Stimulated activated memory B cell treated with anti-CD40 and anti-IgM and Interleukin-4, amounts not matched to agents 10 μg/mL and 1 μg/mL and 100 μg/mL, for 72 hours (primary cell): ENCODE measurements around the gene TGOLN2.

Experiments
- ATAC-seq: fragments of 150-1000 bp; cut with Tn5 transposase; 2 replicates; pipeline ENCODE4 v1.10.0; 2021
- H3K27ac Mint-ChIP-seq: one replicate; pipeline ENCODE4 v1.8.0; 2022; ENCODE audit warnings: mild to moderate bottlenecking, mixed read lengths
- H3K27me3 Mint-ChIP-seq: one replicate; pipeline ENCODE4 v1.8.0; 2022; ENCODE audit warnings: mixed read lengths
- H3K36me3 Mint-ChIP-seq: one replicate; pipeline ENCODE4 v1.8.0; 2022; ENCODE audit warnings: mixed read lengths
- H3K4me1 Mint-ChIP-seq: one replicate; pipeline ENCODE4 v1.8.0; 2022; ENCODE audit warnings: mixed read lengths
- H3K4me3 Mint-ChIP-seq: one replicate; pipeline ENCODE4 v1.8.0; 2022; ENCODE audit warnings: mild to moderate bottlenecking, moderate library complexity, mixed read lengths
- H3K9me3 Mint-ChIP-seq: one replicate; pipeline ENCODE4 v1.8.0; 2022; ENCODE audit warnings: mixed read lengths

Gene TGOLN2

DNA sequence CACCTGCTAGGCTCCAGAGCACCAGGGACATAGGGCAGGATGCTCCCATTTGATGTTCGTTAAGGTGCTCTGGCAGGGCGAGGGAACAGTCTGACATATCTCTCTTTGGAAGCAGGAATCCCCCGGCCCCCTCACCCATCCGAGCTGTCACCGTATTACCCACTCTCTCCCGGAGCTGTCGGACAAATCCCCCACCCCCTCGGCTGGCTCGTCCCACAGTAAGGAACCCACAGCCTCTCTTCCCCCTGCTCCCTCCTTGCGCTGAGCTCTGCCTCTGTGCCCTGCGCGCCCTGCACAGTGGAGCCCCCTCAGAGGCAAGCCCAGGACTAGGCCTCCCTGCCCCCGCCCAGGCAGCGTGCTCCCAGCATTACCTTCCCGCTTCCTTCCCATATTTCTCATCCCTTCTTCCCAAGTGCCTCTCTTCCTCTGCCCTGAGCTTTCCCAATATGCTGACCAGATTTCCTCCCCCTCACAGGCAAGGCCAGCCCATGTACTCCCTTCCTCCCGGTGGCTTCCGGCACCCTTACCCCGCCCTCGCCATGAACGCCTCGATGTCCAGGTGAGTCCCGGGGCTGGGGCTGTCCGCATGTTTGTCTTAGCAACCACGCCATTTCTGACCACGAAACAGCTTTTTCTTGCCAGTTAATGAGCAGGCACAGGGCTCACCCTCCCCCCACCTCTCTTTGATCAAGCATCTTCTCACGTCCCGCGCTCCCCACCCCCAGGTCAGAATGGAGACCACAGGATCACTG lies 23.8 kb downstream of the TGOLN2 start:
- H3K9me3 Mint-ChIP-seq, result no peaks in the 10 kb centered on the region
- peaks cover 36% of the 10 kb centered on the region for H3K27me3 Mint-ChIP-seq
- no peak for ATAC-seq
- H3K36me3 Mint-ChIP-seq, result no peaks in the 10 kb centered on the region
- no peak overlapping the region for H3K4me3 Mint-ChIP-seq
- H3K27ac Mint-ChIP-seq, result no peak overlapping the region
- H3K4me1 Mint-ChIP-seq, result peaks cover 8% of the 10 kb centered on the region

DNA sequence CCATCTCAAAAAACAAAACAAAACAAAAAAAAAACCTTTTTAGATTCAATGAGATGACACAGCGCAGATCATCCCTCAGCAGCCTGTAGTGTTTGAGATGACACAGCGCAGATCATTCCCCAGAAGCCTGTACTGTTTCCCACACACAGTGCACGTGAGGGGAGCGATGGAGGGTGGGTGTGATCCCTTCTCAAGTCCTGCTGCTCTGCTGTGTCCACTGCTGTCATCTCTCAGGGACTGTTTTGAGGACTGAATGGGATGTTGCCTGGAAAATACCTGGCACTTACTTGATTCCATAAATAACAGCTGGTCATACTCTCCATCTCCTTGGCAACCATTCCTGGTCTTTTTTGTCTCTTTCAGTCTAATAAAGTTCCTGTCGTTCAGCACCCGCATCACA lies 25.7 kb downstream of the TGOLN2 start:
- Mint-ChIP-seq H3K4me3 (no peak overlapping the region), H3K27ac (no peak overlapping the region), H3K9me3 (no peaks in the 10 kb centered on the region), H3K36me3 (no peaks in the 10 kb centered on the region), H3K27me3 (peaks cover 36% of the 10 kb centered on the region), H3K4me1 (no peaks in the 10 kb centered on the region)
- no peak for ATAC-seq

DNA sequence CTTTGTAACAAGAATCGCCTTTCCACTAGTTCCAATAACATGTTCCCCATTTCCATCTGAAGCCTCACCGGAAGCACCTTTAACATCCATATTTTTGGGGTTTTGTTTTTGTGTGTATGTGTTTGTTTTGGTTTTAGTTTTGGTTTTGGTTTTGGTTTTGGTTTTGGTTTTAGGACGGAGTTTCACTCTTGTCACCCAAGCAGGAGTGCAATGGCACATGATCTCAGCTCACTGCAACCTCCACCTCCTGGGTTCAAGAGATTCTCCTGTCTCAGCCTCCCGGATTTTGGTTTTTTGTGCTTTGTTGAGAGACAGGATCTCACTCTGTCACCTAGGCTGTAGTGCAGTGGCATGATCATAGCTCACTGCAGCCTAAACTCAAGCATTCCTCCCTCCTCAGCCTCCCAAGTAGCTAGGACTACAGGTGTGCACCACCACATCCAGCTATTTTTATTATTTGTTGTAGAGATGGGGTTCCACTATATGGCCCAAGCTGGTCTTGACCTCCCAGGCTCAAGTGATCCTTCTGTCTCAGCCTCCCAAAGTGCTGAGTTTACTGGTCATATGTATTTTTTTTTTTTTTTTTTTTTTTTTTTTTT lies 36.3 kb downstream of the TGOLN2 start:
- Mint-ChIP-seq H3K27ac (no peak overlapping the region), H3K36me3 (no peaks in the 10 kb centered on the region), H3K4me3 (no peak overlapping the region), H3K9me3 (no peaks in the 10 kb centered on the region), H3K27me3 (no peaks in the 10 kb centered on the region), H3K4me1 (peaks cover 7% of the 10 kb centered on the region)
- ATAC-seq, result no peak

- Mint-ChIP-seq H3K36me3 (no peaks in the 10 kb centered on the region), H3K4me3 (no peak overlapping the region), H3K27ac (no peak overlapping the region), H3K4me1 (peaks cover 14% of the 10 kb centered on the region), H3K9me3 (no peaks in the 10 kb centered on the region), H3K27me3 (no peaks in the 10 kb centered on the region)
- ATAC-seq, result no peak
Measured at GRCh38 chr2:85288244-85288725, 39.5 kb downstream of the TGOLN2 start.

DNA sequence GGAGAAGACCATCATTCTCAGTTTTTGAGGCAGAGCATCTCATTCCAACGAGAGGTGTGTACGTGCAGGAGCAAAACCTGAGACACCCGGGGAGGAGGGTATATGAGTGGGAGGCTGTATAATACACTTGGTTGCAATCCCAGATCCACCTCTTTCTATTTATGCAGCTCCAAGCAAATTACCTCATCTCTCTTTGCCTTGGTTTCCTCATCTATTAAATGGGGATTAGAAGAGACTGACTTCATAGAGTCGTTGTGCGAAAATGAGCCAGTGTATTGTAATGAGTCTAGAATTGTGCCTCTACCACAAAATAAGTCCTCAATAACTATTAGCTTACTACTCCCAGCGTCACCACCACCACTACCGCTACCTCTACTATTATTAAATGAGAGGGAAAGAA lies 40.1 kb downstream of the TGOLN2 start:
- H3K9me3 Mint-ChIP-seq, result no peaks in the 10 kb centered on the region
- H3K27me3 Mint-ChIP-seq, result no peaks in the 10 kb centered on the region
- H3K36me3 Mint-ChIP-seq, result no peaks in the 10 kb centered on the region
- H3K4me1 Mint-ChIP-seq, result peaks cover 14% of the 10 kb centered on the region
- H3K4me3 Mint-ChIP-seq, result no peak overlapping the region
- no peak for ATAC-seq
- H3K27ac Mint-ChIP-seq, result no peak overlapping the region

DNA sequence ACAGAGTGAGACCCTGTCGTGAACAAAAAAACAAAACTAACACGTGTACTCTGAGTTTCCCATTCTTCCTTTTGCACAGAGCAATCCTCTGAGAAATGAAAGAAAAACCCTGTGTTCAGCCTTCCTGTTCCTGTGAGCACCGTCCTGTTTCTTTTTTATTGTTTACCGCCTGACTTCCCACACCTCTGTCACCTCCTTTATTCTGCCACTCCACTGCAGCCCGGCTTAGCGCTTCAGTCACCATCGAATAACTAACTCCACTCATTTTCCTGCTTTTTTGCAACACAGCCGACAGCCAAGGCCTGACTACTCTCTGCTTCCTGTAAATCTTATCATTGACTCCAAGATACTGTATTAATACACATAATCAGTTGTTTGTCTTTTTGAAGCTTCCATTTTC lies 40.9 kb downstream of the TGOLN2 start:
- Mint-ChIP-seq H3K27ac (no peak overlapping the region), H3K4me3 (no peak overlapping the region), H3K36me3 (no peaks in the 10 kb centered on the region), H3K4me1 (peaks cover 14% of the 10 kb centered on the region), H3K9me3 (no peaks in the 10 kb centered on the region), H3K27me3 (no peaks in the 10 kb centered on the region)
- no peak for ATAC-seq

DNA sequence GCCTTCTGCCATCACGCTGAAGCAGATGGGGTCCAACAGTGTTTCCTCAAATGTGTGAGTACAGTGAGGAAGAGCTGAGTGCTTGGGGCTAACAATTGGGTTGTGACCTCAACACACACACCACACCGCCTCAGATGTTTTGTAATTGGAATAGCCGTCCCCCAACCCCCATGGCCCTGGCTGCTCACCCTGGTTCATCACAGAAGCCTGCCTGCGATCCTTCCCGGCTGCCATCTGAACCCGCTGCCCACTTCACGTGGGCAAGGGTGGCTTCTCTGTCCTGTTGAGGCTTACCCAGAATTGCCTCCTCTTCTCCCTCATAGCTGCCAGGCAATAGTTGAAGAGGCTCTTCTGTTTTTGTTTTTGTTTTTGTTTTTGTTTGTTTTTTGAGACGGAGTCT lies 44.1 kb downstream of the TGOLN2 start:
- no peak for ATAC-seq
- Mint-ChIP-seq H3K27ac (no peak overlapping the region), H3K4me3 (no peak overlapping the region), H3K36me3 (no peaks in the 10 kb centered on the region), H3K4me1 (peaks cover 7% of the 10 kb centered on the region), H3K9me3 (no peaks in the 10 kb centered on the region), H3K27me3 (no peaks in the 10 kb centered on the region)

- H3K4me3 Mint-ChIP-seq, result no peak overlapping the region
- H3K9me3 Mint-ChIP-seq, result no peaks in the 10 kb centered on the region
- H3K27ac Mint-ChIP-seq, result no peak overlapping the region
- no peak for ATAC-seq
- no peaks in the 10 kb centered on the region for H3K36me3 Mint-ChIP-seq
- H3K27me3 Mint-ChIP-seq, result no peaks in the 10 kb centered on the region
- H3K4me1 Mint-ChIP-seq, result peaks cover 7% of the 10 kb centered on the region
Measured at GRCh38 chr2:85282914-85283313, 44.9 kb downstream of the TGOLN2 start.

DNA sequence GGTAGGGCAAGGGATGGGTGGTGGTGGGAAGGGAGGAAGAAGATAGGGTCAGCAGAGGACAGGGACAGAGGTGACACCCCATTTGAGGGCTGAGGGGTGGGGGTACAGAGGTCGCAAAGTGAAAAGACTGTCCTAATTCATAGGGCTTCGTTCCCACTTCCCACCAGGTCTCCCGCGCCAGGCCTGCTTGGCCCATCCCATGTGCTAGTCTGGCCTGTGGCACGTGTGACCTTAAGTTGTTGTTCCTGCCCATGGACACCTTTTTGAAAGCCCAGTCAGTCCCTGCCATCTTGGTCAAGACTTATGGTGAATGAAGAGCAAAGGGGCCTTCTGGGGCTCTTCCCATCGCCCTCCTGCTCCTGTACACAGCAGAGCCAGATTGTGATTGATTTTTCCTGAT lies 46.2 kb downstream of the TGOLN2 start:
- Mint-ChIP-seq H3K4me3 (no peak overlapping the region), H3K4me1 (peaks cover 7% of the 10 kb centered on the region), H3K9me3 (no peaks in the 10 kb centered on the region), H3K27ac (no peak overlapping the region), H3K27me3 (peaks cover 9% of the 10 kb centered on the region), H3K36me3 (no peaks in the 10 kb centered on the region)
- no peak for ATAC-seq

DNA sequence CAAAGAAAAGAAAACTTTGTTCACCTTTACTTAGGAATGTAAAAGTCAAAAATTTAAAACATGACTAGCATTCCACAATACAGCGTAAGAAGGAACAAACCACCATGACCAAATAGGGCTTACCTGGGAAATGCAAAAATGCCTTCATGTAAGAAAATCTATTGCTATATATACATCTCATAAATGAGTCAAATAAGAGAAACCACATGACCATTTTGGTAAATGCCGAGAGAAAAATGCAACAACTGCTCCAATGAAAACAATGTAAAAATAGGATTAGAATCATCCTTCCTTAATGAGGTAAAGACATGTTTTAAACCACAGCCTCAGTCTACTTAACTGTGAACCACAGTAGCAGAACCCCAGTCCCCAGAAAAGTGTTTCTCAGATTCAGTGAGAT lies 49.4 kb downstream of the TGOLN2 start:
- no peak for ATAC-seq
- peaks cover 22% of the 10 kb centered on the region for H3K27me3 Mint-ChIP-seq
- no peak overlapping the region for H3K27ac Mint-ChIP-seq
- H3K4me1 Mint-ChIP-seq, result no peaks in the 10 kb centered on the region
- no peak overlapping the region for H3K4me3 Mint-ChIP-seq
- no peaks in the 10 kb centered on the region for H3K36me3 Mint-ChIP-seq
- no peaks in the 10 kb centered on the region for H3K9me3 Mint-ChIP-seq

DNA sequence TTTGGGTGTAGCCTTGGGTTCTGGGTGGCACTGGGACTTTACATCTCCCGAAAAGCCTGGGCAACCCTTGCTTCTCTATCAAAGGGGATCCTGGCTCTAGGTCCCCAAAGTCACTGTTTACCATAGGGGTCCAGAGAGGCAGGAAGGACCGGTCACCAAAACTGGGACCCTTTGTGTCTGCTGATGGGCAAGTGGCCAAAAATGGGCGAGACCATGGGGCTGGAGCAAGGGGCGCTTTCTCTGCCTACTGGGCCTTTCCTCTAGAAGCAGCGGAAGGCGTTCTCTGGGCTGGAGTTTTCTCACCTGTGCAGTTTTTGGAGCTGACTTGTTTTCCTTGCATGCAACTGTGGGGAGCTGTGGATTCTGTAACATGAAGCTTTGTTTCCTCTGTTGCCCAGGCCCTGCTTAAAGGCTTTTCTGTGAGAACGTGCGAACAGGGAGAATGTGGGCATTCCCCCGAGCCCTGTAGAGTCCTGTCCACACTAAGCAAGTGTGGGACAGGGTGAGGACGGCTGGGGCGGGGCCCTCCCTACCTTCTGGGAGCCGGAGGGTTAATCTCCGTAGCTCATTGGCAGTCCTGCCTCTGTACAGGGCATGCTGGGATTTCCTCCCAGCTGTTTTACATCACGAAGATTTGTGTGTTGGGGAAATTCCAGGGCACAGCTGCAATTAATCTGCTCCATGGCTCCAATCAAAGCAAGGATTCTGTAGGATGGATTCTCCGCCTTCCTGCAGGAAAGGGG lies 50.2 kb downstream of the TGOLN2 start:
- no peak for ATAC-seq
- H3K27ac Mint-ChIP-seq, result no peak overlapping the region
- H3K36me3 Mint-ChIP-seq, result no peaks in the 10 kb centered on the region
- no peak overlapping the region for H3K4me3 Mint-ChIP-seq
- H3K9me3 Mint-ChIP-seq, result no peaks in the 10 kb centered on the region
- H3K4me1 Mint-ChIP-seq, result no peaks in the 10 kb centered on the region
- peaks cover 29% of the 10 kb centered on the region for H3K27me3 Mint-ChIP-seq

DNA sequence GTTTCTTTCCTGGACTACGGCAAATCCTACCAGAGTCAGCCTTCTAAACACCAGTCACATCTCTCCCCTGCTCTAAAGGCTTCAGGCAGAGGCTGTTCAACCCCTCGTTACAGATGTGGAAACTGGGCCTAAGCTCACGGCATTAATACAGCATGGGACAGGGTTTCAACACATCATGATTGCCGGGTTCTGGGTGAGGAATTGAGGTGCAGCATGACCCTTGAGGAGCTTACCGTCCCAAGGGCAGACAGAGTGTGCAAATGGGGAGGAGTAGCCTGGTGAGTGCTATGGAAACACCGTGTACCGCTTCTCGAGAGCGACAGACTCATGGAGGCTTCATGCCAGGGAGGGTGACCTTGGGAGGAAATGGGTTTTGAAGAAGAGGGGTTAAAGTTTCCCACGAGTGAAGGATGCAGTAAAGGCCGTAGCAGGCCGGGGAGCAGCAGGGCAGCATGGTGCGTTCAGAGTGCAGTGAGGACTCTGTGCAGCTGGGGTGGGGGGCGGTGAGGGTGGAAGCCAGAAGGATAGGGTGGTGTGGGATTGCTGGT lies 51.1 kb downstream of the TGOLN2 start:
- H3K9me3 Mint-ChIP-seq, result no peaks in the 10 kb centered on the region

DNA sequence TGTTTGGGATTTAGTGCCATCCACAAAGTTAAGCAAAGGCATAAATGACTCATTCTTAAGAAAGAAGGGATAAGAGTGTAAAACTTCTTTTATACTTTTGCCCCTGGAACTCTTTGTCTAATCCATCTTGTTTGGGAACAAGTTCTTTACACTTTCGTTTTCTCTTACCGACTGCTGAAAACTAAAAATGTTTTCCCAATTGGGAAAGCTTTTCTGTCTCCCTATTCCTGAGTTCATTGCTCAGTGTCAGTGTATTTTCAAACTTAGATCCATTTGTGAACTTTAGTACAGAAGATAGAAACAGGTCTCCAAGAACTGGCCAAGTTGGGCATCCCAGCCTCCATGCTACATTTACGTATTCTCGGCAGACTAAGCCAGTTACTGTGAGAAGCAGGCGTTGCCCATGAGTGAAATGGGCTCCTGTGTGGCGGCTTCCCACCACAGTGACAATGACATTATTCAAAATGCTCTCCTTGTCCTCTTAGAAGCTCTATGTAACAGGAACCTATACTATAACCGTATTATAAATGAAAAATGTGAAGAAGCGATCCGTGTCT lies 51.7 kb downstream of the TGOLN2 start:
- no peaks in the 10 kb centered on the region for H3K4me1 Mint-ChIP-seq
- ATAC-seq, result no peak
- no peak overlapping the region for H3K27ac Mint-ChIP-seq
- H3K9me3 Mint-ChIP-seq, result no peaks in the 10 kb centered on the region
- H3K4me3 Mint-ChIP-seq, result no peak overlapping the region
- peaks cover 44% of the 10 kb centered on the region for H3K27me3 Mint-ChIP-seq
- no peaks in the 10 kb centered on the region for H3K36me3 Mint-ChIP-seq

More for the DNA sequence above, 51.1 kb downstream of the TGOLN2 start:
- no peak for ATAC-seq
- no peaks in the 10 kb centered on the region for H3K36me3 Mint-ChIP-seq
- H3K27ac Mint-ChIP-seq, result no peak overlapping the region
- no peak overlapping the region for H3K4me3 Mint-ChIP-seq
- peaks cover 38% of the 10 kb centered on the region for H3K27me3 Mint-ChIP-seq
- no peaks in the 10 kb centered on the region for H3K4me1 Mint-ChIP-seq

DNA sequence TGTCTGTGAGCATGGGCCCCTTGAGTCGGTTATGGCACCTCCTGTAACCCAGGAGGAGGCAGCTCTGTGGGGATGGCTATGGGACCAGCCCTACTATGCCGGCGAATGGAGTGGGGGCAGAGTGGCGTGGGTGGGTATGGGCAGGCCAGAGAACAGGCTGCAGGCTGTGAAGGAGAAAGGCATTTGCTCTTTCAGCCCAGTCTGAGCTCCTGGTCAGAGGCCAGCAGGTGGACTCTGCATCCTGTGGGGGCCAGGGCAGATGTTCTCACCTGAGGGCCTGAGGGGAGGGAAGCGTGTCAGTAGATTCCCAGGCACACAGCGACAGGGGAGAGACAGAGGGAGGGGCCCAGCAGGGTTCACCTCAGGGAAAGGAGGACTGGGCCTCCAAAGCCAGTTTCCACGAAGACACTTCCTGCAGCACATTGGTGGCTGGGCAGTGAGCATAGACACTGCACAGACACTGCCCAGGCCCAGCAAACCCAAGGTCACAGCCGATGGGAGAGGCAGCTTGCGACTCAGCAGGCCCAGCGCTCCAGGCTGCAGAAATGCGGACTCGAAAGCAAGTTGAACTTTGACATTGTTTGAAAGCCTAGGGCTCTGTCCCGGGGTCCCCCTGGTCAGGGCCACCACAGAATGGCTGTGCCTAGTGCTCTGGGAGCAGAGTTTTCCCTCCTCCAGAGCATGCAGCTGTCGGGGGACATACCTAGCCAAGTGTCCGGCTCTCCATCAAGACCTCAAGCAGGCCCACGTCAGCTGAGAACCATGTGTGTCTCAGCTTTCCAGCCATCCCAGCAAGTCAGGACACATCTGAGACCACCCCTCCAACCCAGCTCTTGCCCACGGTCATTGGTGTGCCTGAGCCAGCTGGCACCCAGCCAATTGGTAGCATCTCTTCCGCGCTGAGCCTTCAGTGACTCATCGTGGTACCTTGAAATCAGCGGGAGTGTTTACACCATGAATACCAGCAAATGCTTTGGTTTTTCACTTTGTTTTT lies 53.8 kb downstream of the TGOLN2 start:
- no peak overlapping the region for H3K4me3 Mint-ChIP-seq

More for the DNA sequence above, 53.8 kb downstream of the TGOLN2 start:
- H3K36me3 Mint-ChIP-seq, result no peaks in the 10 kb centered on the region
- H3K9me3 Mint-ChIP-seq, result no peaks in the 10 kb centered on the region
- ATAC-seq, result no peak
- no peaks in the 10 kb centered on the region for H3K4me1 Mint-ChIP-seq
- peaks cover 60% of the 10 kb centered on the region for H3K27me3 Mint-ChIP-seq
- no peak overlapping the region for H3K27ac Mint-ChIP-seq
